ENCODE results near the gene TAPBP.
A peak's percentile ranks its signal among the peaks of the same experiment; 100 is the strongest.
"Not testable (repeated sequence)": the region's sequence is repeated elsewhere in the genome, so short reads cannot be mapped to it uniquely, and the experiment has no call there.

The TAPBP gene

GRCh38 chr6:33313709-33314514 is at the start of gene TAPBP:
TSS of gene TAPBP (minus strand) at chr6:33314078. CDS start at chr6:33314041, 37 bp downstream.
- DNase-seq = peak; percentile 83

GRCh38 chr6:33363486-33363885 is 49.6 kb upstream of the TAPBP start:
- DNase-seq = not testable (repeated sequence)

GRCh38 chr6:33359331-33359730 is 45.5 kb upstream of the TAPBP start:
- DNase-seq = no peak

- DNase-seq = not testable (repeated sequence)
Measured at GRCh38 chr6:33357160-33357871, 43.4 kb upstream of the TAPBP start.

- DNase-seq = no peak
Measured at GRCh38 chr6:33356295-33356694, 42.4 kb upstream of the TAPBP start.

GRCh38 chr6:33355860-33356259 is 42.0 kb upstream of the TAPBP start:
- DNase-seq = not testable (repeated sequence)

- DNase-seq = no peak
Measured at GRCh38 chr6:33347816-33348215, 33.9 kb upstream of the TAPBP start.

- not testable (repeated sequence) for DNase-seq
Measured at GRCh38 chr6:33346972-33347371, 33.1 kb upstream of the TAPBP start.

GRCh38 chr6:33344701-33345697 is 31.1 kb upstream of the TAPBP start:
- peak; percentile 36 for DNase-seq

- no peak for DNase-seq
Measured at GRCh38 chr6:33343953-33344611, 30.2 kb upstream of the TAPBP start.

GRCh38 chr6:33343606-33343952 is 29.7 kb upstream of the TAPBP start:
- DNase-seq = not testable (repeated sequence)

- no peak for DNase-seq
Measured at GRCh38 chr6:33339193-33339592, 25.3 kb upstream of the TAPBP start.

GRCh38 chr6:33336495-33336894 is 22.6 kb upstream of the TAPBP start:
- no peak for DNase-seq

GRCh38 chr6:33335916-33336315 is 22.0 kb upstream of the TAPBP start:
- DNase-seq = no peak

GRCh38 chr6:33333666-33334065 is 19.8 kb upstream of the TAPBP start:
- no peak for DNase-seq

- DNase-seq = no peak
Measured at GRCh38 chr6:33330736-33331135, 16.9 kb upstream of the TAPBP start.

- DNase-seq = no peak
Measured at GRCh38 chr6:33329058-33329457, 15.2 kb upstream of the TAPBP start.

- no peak for DNase-seq
Measured at GRCh38 chr6:33324125-33324524, 10.2 kb upstream of the TAPBP start.

GRCh38 chr6:33323623-33323948 is 9.7 kb upstream of the TAPBP start:
- no peak for DNase-seq

GRCh38 chr6:33321227-33321626 is 7.3 kb upstream of the TAPBP start:
- no peak for DNase-seq

- no peak for DNase-seq
Measured at GRCh38 chr6:33320315-33321181, 6.7 kb upstream of the TAPBP start.

GRCh38 chr6:33319939-33320314 is 6.0 kb upstream of the TAPBP start:
- no peak for DNase-seq

All from NK-92 treated with Interleukin-12 subunit alpha and Interleukin-12 subunit beta, amount 100 ng/mL, for 24 hours (cell line).